GM20000 (cell line): Measurements from ENCODE around the gene TEPSIN.

Experiments used
- DNase-seq: peaks from one replicate; pipeline ENCODE4 v3.0.0; 2012; ENCODE audit warnings: low spot score
- TF ChIP-seq, protein P1 (sequence below): IDR thresholded peaks from 2 replicates; pipeline ENCODE4 v1.5.1; 2012; ENCODE audit warnings: mild to moderate bottlenecking, control low read depth; ENCODE audit errors: extremely low read depth, missing control alignments

TEPSIN gene

DNA sequence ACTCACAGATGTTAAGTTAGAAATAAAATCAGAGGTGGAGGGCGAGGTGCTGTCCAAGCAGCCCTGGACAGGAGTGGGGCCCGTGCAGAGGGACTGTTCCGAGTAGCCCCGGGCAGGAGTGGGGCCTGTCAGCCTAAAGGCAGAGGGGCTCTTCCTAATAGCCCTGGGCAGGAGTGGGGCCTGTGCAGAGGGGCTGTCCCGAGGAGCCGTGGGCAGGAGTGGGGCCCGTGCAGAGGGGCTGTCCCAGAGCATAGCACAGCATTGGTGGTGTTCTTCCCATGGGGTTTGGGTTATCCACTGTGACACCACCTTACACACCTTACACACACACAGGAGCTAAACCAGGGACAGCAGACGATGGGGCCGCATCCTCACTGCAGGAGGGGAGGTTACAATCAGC is 26.5 kb downstream of the TEPSIN start:
- TF ChIP-seq, protein P1, sequence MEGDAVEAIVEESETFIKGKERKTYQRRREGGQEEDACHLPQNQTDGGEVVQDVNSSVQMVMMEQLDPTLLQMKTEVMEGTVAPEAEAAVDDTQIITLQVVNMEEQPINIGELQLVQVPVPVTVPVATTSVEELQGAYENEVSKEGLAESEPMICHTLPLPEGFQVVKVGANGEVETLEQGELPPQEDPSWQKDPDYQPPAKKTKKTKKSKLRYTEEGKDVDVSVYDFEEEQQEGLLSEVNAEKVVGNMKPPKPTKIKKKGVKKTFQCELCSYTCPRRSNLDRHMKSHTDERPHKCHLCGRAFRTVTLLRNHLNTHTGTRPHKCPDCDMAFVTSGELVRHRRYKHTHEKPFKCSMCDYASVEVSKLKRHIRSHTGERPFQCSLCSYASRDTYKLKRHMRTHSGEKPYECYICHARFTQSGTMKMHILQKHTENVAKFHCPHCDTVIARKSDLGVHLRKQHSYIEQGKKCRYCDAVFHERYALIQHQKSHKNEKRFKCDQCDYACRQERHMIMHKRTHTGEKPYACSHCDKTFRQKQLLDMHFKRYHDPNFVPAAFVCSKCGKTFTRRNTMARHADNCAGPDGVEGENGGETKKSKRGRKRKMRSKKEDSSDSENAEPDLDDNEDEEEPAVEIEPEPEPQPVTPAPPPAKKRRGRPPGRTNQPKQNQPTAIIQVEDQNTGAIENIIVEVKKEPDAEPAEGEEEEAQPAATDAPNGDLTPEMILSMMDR: no peak
- DNase-seq: no peak

DNA sequence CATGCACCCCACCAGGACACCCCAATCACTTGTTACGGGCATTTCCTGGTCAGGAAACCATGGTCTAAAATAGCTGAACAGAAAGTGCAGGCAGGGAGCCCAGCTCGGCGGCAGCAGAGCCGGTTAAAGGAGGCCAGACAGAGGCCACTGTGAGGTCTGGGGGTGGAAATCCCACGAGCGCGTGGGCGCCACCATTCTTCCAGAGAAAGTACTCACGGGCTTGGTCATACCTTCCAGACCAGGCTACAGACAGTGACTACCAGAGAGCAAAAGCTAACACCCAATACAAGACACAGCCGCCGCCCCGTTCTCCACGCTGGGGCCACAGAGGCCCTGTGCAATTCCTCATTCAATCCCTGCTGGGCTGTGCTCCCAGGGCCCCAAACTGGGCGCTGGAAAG is 28.0 kb downstream of the TEPSIN start:
- TF ChIP-seq, protein P1: no peak
- DNase-seq: no peak

DNA sequence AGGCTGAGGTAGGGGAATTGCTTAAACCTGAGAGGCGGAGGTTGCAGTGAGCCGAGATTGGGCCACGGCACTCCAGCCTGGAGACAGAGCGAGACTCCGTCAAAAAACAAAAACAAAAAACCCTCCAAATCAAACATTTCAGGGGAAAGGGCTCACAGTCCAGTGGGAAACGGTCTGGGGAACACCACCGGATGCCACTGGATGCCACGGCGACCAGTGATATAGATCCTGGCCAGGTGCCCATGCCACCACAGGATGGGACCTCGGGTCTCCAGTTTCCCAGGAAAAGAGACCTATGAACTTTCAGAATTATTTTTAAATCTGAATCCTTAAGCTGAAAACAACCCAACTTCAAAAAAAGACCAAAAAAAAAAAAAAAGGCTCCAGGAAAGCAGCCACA is 28.4 kb downstream of the TEPSIN start:
- TF ChIP-seq, protein P1: no peak
- no peak for DNase-seq

DNA sequence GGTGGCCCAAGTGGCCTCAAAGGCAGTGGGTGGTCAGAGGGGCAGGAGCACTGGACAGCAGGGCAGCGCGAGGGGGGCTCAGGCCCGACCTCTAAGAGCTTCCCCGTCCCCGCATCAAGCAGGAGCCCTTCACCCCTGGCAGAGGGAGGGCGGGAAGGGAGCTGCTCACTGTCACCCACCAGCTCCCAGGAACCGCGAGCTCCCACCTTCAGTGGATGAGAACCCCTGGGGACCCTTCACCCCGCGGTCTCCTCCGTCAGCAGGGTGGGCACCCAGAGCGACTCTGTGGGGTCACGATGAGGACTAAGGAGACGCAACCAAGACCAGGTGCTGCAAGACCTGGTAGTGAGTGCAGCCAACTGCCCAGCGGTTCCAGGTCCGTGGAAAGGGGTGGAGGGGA is 29.7 kb downstream of the TEPSIN start:
- no peak for DNase-seq
- TF ChIP-seq, protein P1: no peak

DNA sequence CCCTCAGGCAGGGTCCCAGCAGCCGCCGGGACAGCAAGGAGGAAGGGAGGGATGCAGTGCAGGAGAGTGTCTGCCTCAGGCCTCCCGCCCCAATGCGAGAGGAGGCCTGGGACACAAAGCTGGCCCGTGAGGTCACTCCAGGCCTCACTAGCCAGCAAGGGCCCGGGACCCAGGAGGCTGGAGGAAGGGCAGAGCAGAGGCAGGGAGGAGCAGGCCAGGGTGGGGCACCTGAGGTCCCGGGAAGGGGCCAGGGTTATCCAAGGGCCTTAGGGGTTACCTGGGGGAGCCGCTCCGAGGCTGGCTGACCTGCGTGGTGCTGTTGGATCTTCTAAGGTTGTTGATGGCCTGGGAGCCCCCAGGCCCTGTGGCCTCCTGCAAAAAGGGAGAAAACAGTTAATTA is 30.2 kb downstream of the TEPSIN start:
- DNase-seq: no peak
- TF ChIP-seq, protein P1: no peak

DNA sequence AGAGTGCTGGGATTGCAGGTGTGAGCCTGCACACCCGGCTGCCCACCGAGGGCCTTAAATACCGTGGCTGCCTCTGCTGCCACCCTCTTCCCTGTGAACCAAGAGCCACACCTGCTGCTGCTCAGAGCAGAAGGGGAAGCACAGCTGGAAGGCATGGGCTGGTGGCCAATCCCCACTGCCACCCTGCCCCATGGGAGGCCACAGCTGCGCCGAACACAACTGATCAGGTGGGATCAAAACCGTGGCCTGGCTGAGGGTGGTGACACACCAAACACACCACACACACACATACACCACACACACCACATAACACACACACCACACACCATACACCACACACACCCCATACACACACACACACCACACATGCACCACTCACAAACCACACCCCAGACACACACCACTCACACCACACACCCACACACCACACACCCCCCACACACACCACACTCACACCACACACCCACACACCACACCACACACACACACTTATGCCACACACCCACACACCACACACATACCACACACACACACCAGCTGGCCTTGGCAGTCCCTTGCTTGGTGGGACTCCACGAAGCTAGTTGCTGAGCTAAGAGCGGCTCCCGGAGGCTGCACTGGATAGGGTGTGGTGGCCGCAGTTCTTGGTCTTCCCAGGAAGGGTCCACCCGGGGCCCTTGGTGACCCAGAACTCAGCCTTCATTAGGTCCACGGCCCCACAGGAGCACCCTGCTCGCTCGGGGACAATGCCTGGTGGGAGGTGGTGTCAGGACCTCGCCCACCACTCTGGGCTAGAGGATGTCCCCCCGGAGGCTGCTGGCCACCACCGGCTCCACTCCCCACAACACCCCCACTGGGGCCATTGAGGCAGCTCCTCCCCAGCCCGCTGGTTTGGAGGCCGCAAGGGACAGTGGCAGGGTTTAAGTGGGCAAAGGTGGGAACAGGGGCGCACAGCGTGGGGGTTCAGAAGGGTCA is 31.0 kb downstream of the TEPSIN start:
- no peak for DNase-seq
- TF ChIP-seq, protein P1: no peak

DNA sequence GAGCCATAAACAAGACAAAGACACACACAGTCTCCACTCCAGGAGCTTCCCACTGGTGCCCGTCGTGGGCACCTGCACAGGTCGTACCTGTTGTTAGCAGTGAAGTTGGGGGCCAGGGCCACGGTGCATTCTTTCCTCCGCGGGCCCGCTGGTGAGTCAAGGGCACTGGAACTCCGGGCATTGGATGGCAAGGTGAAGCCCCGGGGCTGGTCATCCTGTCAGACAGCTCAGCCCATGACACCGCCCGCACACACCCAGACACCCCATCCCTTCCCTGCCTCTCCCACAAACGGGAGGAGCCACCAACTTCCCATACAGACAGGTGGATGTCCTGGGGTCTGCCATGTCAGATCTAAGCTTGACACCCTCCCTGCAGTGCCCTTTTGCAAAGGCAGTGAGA is 32.2 kb downstream of the TEPSIN start:
- no peak for DNase-seq
- TF ChIP-seq, protein P1: no peak
